GM18526 (cell line): ENCODE measurements around the gene SLC25A30.

Experiments used
- POLR2A ChIP-seq: IDR thresholded peaks from 3 replicates; pipeline ENCODE4 v1.6.1; 2011; ENCODE audit not compliant: insufficient read length; ENCODE audit errors: extremely low read depth

Gene SLC25A30

DNA sequence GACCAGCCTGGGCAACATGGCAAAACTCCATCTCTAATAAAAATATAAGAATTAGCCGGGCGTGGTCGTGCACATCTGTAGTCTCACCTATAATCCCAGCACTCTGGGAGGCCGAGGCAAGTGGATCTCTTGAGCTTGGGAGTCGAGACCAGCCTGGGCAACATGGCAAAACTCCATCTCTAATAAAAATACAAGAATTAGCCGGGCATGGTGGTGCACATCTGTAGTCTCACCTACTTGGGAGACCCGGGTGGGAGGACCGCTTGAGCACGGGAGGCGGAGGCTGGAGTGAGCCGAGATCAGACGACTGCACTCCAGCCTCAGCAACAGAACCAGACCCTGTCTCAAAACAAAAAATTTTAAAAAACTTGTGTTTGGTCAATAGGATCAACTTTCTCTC, 7.7 kb downstream of the SLC25A30 start:
- TF ChIP-seq POLR2A: no peak

DNA sequence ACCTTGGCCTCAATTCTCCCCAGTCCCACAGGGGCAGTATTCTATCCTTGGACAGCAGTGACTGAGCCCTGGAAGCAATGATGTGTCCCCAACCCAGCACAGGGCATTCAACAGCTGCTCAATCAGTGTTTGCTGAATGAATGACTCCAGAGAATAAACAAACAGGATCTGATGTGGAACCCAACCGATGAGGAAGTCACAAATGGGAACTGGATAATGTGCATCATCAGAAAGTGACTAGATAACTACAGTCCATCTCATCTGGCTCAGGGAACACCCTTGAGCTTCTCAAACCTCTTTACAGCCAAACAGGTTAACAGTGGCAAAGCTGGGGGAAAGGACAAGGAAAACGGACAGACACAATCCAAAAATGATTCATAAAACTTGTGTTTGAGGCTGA, 8.2 kb downstream of the SLC25A30 start:
- no peak for TF ChIP-seq POLR2A

DNA sequence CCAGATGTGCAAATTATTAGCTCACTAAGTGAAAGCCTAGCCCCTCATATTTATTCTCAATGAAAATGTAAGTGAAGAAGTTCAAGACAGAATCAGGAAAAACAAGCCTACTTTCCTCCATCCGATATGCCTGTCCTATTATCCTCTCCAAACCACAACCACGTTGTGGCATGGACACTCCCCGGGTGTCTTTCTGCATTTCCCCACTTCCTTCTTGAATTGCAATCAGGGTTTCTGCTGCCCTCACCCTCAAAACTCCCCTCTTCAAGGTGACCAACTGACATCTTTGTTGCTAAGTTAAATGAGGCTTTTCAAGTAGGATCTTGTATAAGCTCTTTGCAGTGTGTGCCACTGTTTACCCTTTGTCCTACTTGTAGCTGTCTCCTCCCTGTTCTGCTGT, 11.8 kb downstream of the SLC25A30 start:
- TF ChIP-seq POLR2A: no peak

DNA sequence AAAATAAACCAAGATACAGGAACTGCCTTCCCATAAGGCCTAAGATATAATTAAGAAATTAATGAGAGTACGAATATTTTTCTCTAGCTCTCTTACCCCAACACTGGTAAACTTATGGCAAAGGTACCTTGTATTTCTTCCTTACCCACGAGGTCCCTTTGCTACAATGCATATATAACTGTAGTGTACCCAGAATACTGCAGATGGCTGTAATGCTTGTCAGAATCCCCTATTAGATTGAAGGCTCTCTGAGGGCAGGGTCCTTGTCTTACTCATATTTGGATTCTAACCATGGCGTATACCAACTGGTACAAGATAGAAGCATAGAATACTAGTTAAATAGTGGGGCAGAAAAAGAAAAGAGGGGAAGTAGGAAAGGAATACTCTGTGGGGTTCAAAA, 15.1 kb downstream of the SLC25A30 start:
- no peak for TF ChIP-seq POLR2A

- TF ChIP-seq POLR2A: no peak
Observed at GRCh38 chr13:45402641-45403040, 15.5 kb downstream of the SLC25A30 start.

GRCh38 chr13:45401314-45401713, 16.9 kb downstream of the SLC25A30 start:
- TF ChIP-seq POLR2A: no peak

DNA sequence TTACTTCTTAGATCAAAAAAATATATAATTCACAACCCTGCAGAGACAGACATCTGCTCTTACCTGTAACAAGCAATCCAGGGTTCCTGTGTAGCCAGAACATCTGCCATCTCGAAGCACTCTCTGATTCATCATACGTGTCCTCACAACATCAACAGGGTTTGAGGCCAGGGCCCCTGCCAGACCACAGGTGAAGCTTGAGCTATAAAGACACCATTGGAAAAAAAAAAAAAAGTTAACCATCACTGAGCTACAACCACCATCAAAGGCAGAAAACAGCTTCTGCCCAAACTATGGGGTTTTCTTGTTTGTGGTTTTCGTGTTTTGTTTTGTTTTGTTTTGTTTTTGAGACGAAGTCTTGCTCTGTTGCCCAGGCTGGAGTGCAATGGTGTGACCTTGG, 19.3 kb downstream of the SLC25A30 start:
- no peak for TF ChIP-seq POLR2A

- TF ChIP-seq POLR2A: no peak
Observed at GRCh38 chr13:45396533-45397095, 21.6 kb downstream of the SLC25A30 start.

- TF ChIP-seq POLR2A: no peak
Observed at GRCh38 chr13:45393941-45394570, 24.1 kb downstream of the SLC25A30 start.

DNA sequence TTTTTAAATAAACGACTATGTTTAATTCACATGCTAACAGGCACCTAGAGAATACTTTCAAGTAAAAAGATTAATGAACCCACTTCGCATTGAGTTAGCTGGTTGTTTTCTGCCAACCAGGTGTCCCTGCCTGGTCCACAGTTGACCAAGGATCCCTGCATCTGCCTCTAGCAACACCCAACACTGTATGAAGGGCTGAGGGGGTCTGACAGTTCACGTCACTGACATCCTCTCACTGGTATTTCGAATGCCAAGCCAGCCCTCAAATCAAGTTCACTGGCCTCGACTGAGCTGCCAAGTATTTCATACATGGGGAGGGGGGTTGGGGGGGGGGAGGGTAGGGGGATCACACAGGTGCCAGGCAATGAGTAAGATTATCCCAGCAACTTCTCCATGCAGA, 25.4 kb downstream of the SLC25A30 start:
- no peak for TF ChIP-seq POLR2A

DNA sequence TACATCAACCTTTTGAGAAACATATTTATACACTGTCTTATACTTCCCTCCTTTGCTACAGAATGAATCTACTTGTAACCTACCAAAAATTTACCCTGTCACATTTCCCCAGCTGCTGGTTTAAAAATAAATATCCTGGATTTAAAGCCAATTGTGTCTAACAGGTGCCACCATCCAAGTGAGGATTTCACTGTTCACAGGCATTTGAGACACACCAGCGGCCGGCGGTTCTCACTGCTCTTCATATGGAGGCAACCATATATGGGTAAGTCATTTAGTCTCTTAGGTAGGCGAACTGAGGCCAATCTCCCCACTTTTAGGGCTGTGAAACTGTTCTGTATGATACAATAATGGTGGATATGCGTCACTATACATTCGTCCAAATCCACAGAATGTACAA, 26.2 kb downstream of the SLC25A30 start:
- TF ChIP-seq POLR2A: no peak

DNA sequence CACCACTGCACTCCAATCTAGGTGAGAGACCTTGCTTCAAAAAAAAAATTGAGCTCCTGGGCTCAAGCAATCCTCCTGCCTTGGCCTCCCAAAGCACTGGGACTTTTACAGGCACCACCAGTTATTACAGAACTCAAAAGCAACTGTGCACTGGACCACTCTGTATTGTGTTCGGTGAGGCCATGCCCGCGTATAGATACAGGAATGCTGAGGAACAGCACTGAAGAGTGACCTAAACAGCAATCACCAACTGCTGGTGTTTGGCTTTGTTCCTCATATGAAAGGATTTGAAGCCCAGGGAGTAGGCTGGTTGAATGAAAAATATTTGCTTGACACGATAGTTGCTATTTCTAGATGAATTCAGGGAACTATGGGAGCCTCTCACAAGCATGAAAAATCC, 29.5 kb downstream of the SLC25A30 start:
- no peak for TF ChIP-seq POLR2A

DNA sequence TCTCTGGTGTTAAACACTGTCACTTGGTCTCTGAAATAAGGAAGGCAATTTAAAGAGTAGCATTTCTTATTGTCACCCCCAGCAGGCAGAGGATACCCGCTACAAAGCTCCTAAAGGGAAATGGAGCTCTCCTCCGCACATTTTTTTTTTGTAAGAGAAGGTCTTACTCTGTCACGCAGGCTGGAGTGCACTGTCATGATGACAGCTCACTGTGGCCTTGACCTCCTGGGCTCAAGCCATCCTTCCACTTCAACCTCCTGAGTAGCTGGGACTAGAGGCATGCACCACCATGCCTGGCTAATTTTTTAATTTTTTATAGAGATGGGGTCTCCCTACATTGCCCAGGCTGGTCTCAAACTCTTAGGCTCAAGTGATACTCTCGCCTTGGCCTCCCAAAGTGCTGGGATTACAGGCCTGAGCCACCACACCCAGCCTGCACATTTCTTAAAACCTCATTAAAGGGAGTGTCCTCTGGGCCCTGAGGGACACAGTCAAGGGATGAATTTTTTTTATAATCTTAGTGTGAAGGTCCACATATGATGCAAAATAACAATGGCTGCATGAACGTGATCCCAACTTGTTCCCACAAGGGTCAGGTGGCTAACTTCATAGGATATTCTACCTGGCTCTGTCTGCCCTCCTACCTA, 32.1 kb downstream of the SLC25A30 start:
- TF ChIP-seq POLR2A: no peak

DNA sequence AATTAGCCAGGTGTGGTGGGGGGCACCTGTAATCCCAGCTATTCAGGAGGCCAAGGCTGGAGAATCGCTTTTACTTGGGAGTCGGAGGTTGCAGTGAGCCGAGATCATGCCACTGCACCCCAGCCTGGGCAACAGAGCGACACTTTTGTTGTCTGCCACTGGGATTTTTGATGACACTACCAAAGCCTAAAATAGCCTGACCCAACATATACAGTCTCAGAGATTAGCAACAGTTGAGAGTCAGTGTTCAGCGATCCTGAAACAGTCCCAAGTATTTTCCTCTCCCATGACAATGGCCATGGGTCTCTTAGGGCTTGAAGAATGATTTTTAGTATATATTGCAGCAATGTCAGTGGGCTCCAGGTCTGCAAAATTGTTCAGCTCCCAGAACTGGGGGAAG, 32.9 kb downstream of the SLC25A30 start:
- TF ChIP-seq POLR2A: no peak

DNA sequence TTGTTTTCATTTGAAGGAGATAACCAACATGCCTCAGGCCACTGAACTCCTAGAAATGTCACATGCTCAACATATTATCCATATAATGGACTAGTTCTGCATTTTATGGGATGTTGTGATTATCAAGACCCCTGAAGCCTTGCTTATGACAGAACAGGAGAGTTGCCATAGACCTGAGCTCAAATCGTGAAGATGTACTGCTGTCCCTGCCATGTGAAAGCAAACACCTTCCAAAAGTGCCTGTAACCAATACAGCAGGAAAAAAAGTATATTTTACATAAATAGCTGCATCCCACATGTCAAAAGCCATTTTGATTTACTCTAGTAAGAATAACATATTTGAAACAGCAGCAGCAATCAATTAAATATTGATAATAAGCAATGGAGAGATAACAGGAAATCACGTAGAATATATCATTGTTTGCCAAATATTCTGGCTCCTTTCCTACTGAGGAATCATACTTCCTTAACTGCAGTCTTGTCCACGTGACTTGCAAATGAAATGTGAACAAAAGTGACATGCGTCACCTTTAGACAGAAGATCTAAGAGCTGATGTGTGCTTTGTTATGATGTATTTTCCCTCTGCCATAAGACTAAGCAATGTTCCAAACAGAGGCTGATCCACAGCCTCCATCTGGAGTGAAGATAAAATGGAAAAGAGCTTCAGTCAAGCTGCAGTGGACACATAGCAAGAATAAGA, 33.5 kb downstream of the SLC25A30 start:
- no peak for TF ChIP-seq POLR2A

DNA sequence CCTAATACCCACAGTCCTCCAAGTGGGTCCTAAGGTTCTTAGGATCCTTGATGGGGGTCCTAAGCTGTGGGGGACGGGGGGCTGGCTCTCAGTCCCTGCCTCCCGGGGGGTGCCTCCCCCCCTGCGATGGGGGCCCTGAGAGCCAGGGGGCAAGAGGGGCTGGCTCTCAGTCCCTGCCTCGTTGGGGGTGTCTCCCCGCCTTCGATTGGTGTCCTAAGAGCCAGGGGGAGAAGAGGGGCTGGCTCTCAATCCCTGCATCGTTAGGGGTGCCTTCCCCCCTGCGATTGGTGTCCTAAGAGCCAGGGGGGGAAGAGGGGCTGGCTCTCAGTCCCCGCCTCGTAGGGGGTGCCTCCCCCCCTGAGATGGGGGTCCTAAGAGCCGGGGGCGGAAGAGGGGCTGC, 37.0 kb downstream of the SLC25A30 start:
- TF ChIP-seq POLR2A: no peak
